ENCODE measurements around the gene ZNF609.
A peak's percentile ranks its signal among the peaks of the same experiment; 100 is the strongest.
"Not testable (repeated sequence)": the region's sequence is repeated elsewhere in the genome, so short reads cannot be mapped to it uniquely, and the experiment has no call there.

ZNF609 gene

GRCh38 chr15:64623347-64623996 is 163.1 kb downstream of the ZNF609 start:
- DNase-seq (ENCODE audit: low spot score), result no peak

GRCh38 chr15:64624242-64624641 is 163.9 kb downstream of the ZNF609 start:
- no peak for DNase-seq (ENCODE audit: low spot score)

GRCh38 chr15:64629063-64629462 is 168.7 kb downstream of the ZNF609 start:
- DNase-seq (ENCODE audit: low spot score), result no peak

GRCh38 chr15:64630396-64631107 is 170.2 kb downstream of the ZNF609 start:
- no peak for DNase-seq (ENCODE audit: low spot score)

GRCh38 chr15:64632639-64633038 is 172.3 kb downstream of the ZNF609 start:
- not testable (repeated sequence) for DNase-seq (ENCODE audit: low spot score)

GRCh38 chr15:64633332-64633731 is 173.0 kb downstream of the ZNF609 start:
- DNase-seq (ENCODE audit: low spot score), result no peak

- DNase-seq (ENCODE audit: low spot score), result no peak
These were observed 173.6 kb downstream of the ZNF609 start for GRCh38 chr15:64634027-64634426.

- DNase-seq (ENCODE audit: low spot score), result no peak
These were observed 174.5 kb downstream of the ZNF609 start for GRCh38 chr15:64634576-64635498.

- DNase-seq (ENCODE audit: low spot score), result peak; percentile 52
These were observed 175.4 kb downstream of the ZNF609 start for GRCh38 chr15:64635499-64636495.

GRCh38 chr15:64636556-64636955 is 176.2 kb downstream of the ZNF609 start:
- no peak for DNase-seq (ENCODE audit: low spot score)

GRCh38 chr15:64637412-64637811 is 177.0 kb downstream of the ZNF609 start:
- no peak for DNase-seq (ENCODE audit: low spot score)

GRCh38 chr15:64639744-64640143 is 179.4 kb downstream of the ZNF609 start:
- not testable (repeated sequence) for DNase-seq (ENCODE audit: low spot score)

GRCh38 chr15:64640146-64640871 is 179.9 kb downstream of the ZNF609 start:
- DNase-seq (ENCODE audit: low spot score), result no peak

- DNase-seq (ENCODE audit: low spot score), result no peak
These were observed 182.5 kb downstream of the ZNF609 start for GRCh38 chr15:64642875-64643274.

- no peak for DNase-seq (ENCODE audit: low spot score)
These were observed 183.3 kb downstream of the ZNF609 start for GRCh38 chr15:64643685-64644084.

- not testable (repeated sequence) for DNase-seq (ENCODE audit: low spot score)
These were observed 184.4 kb downstream of the ZNF609 start for GRCh38 chr15:64644811-64645210.

- DNase-seq (ENCODE audit: low spot score), result no peak
These were observed 185.6 kb downstream of the ZNF609 start for GRCh38 chr15:64645995-64646394.

- no peak for DNase-seq (ENCODE audit: low spot score)
These were observed 187.0 kb downstream of the ZNF609 start for GRCh38 chr15:64647367-64647766.

GRCh38 chr15:64650552-64650951 is 190.2 kb downstream of the ZNF609 start:
- no peak for DNase-seq (ENCODE audit: low spot score)

- no peak for DNase-seq (ENCODE audit: low spot score)
These were observed 191.3 kb downstream of the ZNF609 start for GRCh38 chr15:64651601-64652191.

Data from AG20443 (cell line).